Upper lobe of right lung (tissue), 1 donor: Measurements from ENCODE around the gene C6orf136. TPM values are rescaled to one million over a fixed set of nuclear protein-coding genes. Genes with fewer than 3 reads are reported as not detected.

Experiments
- ATAC-seq: fragments of 200-7000 bp; cut with Tn5 transposase; one replicate; pipeline ENCODE4 v1.9.1; 2020; ENCODE audit warnings: mild to moderate bottlenecking, moderate library complexity
- DNase-seq: peaks from one replicate; pipeline ENCODE4 v3.0.0-alpha.2; 2020
- H3K27ac ChIP-seq: fragments of 200-600 bp; one replicate; pipeline ENCODE4 v1.8.0; 2022
- H3K27me3 ChIP-seq: fragments of 200-600 bp; one replicate; pipeline ENCODE4 v1.8.0; 2022; ENCODE audit warnings: mild to moderate bottlenecking
- H3K36me3 ChIP-seq: fragments of 200-600 bp; one replicate; pipeline ENCODE4 v1.8.0; 2022
- H3K4me1 ChIP-seq: fragments of 200-600 bp; one replicate; pipeline ENCODE4 v1.8.0; 2022
- H3K4me3 ChIP-seq: fragments of 200-600 bp; one replicate; pipeline ENCODE4 v1.8.0; 2022; ENCODE audit warnings: mild to moderate bottlenecking
- H3K9me3 ChIP-seq: fragments of 200-600 bp; one replicate; pipeline ENCODE4 v1.8.0; 2022
- CTCF ChIP-seq: fragments of 200-600 bp; IDR thresholded peaks from one replicate; pipeline ENCODE4 v1.8.0; 2022; ENCODE audit warnings: antibody characterized with exemption
- intact Hi-C: fragments of 100-400 bp; cut with DNase I; formaldehyde crosslinking; loops from one replicate; pipeline ENCODE4 v1.11.0; 2022
- total RNA-seq: library from RNA; stranded (reverse); fragmentation: NEBNext Ultra II Directional; extraction: Animal tissue kit (Norgen Biotek cat#: 25700); gene quantifications from one replicate; pipeline ENCODE4 v1.2.1, GENCODE V29; 2021
- donor health status: DM: no; HTN: yes; CAD: no; lungs with severe emphysema.

Gene C6orf136
- total RNA-seq, 1 donor from 2014 or later = 22.8 TPM

DNA sequence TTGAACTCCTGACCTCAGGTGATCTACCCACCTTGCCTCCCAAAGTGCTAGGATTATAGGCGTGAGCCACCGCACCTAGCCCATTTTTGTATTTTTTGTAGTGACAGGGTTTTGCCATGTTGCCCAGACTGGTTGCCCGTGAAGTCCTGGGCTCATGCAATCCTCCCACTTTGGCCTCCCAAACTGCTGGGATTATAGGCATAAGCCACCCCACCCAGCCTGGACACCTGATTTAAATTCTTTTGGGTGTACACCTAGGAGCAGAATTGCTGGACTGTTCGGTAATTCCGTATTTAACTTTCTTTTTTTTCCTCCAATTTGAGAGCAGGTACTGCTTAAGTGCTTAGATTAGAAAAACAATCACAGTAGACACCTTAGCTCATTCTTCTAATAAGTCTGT lies 49.5 kb downstream of the C6orf136 start:
- TF ChIP-seq CTCF = no peak
- Histone ChIP-seq H3K9me3 (no peaks in the 10 kb centered on the region), H3K27ac (no peak overlapping the region), H3K4me1 (peaks cover 12% of the 10 kb centered on the region), H3K4me3 (no peak overlapping the region), H3K27me3 (no peaks in the 10 kb centered on the region), H3K36me3 (peaks cover under 1% of the 10 kb centered on the region)
- DNase-seq = no peak
- intact Hi-C loops = no loop called here
- ATAC-seq = no peak

GRCh38 chr6:30700340-30700739 lies 53.4 kb downstream of the C6orf136 start:
- H3K27ac ChIP-seq = no peak overlapping the region
- no peaks in the 10 kb centered on the region for H3K27me3 ChIP-seq
- no peaks in the 10 kb centered on the region for H3K9me3 ChIP-seq
- intact Hi-C loops = no loop called here
- ATAC-seq (peak; percentile 90), DNase-seq (no peak)
- peaks cover 20% of the 10 kb centered on the region for H3K36me3 ChIP-seq
- H3K4me3 ChIP-seq = no peak overlapping the region
- TF ChIP-seq CTCF = no peak
- peaks cover 4% of the 10 kb centered on the region for H3K4me1 ChIP-seq

Other genes with a start within 250 kb of the C6orf136 start
- gene HLA-E, start 157.6 kb upstream of the C6orf136 start, total RNA-seq = 1,028 TPM
- gene GNL1, start 90.6 kb upstream of the C6orf136 start, total RNA-seq = 54.8 TPM
- gene PRR3, start 89.8 kb upstream of the C6orf136 start, total RNA-seq = 6.9 TPM
- gene ABCF1, start 75.7 kb upstream of the C6orf136 start, total RNA-seq = 42.5 TPM
- gene PPP1R10, start 29.9 kb upstream of the C6orf136 start, total RNA-seq = 68.3 TPM
- gene MRPS18B, start 29.3 kb upstream of the C6orf136 start, total RNA-seq = 48.9 TPM
- gene ATAT1, start 20.3 kb upstream of the C6orf136 start, total RNA-seq = 7.8 TPM
- 27.4 TPM for gene DHX16, start 25.9 kb downstream of the C6orf136 start, total RNA-seq
- gene PPP1R18, start 39.5 kb downstream of the C6orf136 start, total RNA-seq = 72.8 TPM
- gene NRM, start 43.9 kb downstream of the C6orf136 start, total RNA-seq = 9.5 TPM
- 32.8 TPM for gene MDC1, start 70.1 kb downstream of the C6orf136 start, total RNA-seq
- gene TUBB, start 73.2 kb downstream of the C6orf136 start, total RNA-seq = 243 TPM
- 175 TPM for gene FLOT1, start 95.6 kb downstream of the C6orf136 start, total RNA-seq
- 35.4 TPM for gene IER3, start 97.4 kb downstream of the C6orf136 start, total RNA-seq
- gene DDR1, start 237.4 kb downstream of the C6orf136 start, total RNA-seq = 102 TPM